ENCODE results near the gene SLC44A5. TPM values are rescaled to one million over a fixed set of nuclear protein-coding genes. Genes with fewer than 3 reads are reported as not detected.
"Not testable (repeated sequence)": the region's sequence is repeated elsewhere in the genome, so short reads cannot be mapped to it uniquely, and the experiment has no call there.

Gene SLC44A5
- total RNA-seq, 2 donors from 2014 or later: 1.2 to 2.0 TPM

DNA sequence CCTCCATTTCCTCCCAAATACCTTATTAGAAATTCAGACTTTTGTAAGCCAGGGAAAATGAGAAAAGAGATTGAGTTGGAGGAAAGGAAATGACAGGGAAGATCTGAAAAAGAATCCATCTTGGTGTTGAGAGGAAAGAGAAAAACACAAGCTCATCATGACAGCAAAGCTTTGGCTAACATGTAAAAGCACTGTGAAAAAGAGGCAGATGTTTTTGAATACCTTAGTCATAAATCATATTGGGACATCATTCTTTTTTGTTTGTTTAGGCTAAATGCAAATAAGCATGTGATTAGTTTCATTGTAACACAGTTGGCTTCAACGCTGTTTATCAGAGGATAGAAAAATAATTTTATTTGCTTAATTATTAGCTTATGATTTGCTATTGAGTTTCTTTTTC is 412.2 kb downstream of the SLC44A5 start:
- no peaks in the 10 kb centered on the region for H3K4me1 ChIP-seq
- no peak overlapping the region for H3K4me3 ChIP-seq
- H3K27ac ChIP-seq: no peak overlapping the region
- no peak for DNase-seq (ENCODE audit: low spot score)
- TF ChIP-seq, protein P1, sequence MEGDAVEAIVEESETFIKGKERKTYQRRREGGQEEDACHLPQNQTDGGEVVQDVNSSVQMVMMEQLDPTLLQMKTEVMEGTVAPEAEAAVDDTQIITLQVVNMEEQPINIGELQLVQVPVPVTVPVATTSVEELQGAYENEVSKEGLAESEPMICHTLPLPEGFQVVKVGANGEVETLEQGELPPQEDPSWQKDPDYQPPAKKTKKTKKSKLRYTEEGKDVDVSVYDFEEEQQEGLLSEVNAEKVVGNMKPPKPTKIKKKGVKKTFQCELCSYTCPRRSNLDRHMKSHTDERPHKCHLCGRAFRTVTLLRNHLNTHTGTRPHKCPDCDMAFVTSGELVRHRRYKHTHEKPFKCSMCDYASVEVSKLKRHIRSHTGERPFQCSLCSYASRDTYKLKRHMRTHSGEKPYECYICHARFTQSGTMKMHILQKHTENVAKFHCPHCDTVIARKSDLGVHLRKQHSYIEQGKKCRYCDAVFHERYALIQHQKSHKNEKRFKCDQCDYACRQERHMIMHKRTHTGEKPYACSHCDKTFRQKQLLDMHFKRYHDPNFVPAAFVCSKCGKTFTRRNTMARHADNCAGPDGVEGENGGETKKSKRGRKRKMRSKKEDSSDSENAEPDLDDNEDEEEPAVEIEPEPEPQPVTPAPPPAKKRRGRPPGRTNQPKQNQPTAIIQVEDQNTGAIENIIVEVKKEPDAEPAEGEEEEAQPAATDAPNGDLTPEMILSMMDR (IDR thresholded peaks at IDR 0.05): no peak
- H3K36me3 ChIP-seq: no peaks in the 10 kb centered on the region
- H3K27me3 ChIP-seq: no peaks in the 10 kb centered on the region
- no peaks in the 10 kb centered on the region for H3K9me3 ChIP-seq

DNA sequence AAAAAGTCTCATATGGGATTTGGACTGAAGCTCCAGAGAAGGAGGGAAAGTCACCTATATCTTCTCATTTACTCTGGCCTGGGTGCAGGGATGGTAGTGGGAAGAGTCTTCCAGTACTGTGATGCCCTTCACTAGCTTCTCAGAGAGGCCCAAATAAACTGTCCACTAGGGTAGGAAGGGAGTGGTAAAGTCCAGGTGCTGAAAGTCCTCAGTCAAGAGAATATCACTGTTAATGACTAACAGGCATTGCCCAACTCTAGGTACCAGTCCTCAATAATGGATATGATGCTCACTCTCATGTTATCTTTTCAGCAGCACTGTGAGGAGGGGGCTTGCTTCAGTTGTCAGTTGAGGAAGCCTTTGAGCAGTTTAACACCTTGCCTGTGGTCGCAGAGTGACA is 412.8 kb downstream of the SLC44A5 start:
- H3K4me3 ChIP-seq: no peak overlapping the region
- no peaks in the 10 kb centered on the region for H3K36me3 ChIP-seq
- no peak for DNase-seq (ENCODE audit: low spot score)
- H3K4me1 ChIP-seq: no peaks in the 10 kb centered on the region
- H3K27ac ChIP-seq: no peak overlapping the region
- H3K27me3 ChIP-seq: no peaks in the 10 kb centered on the region
- no peaks in the 10 kb centered on the region for H3K9me3 ChIP-seq
- TF ChIP-seq, protein P1 (IDR thresholded peaks at IDR 0.05): no peak

DNA sequence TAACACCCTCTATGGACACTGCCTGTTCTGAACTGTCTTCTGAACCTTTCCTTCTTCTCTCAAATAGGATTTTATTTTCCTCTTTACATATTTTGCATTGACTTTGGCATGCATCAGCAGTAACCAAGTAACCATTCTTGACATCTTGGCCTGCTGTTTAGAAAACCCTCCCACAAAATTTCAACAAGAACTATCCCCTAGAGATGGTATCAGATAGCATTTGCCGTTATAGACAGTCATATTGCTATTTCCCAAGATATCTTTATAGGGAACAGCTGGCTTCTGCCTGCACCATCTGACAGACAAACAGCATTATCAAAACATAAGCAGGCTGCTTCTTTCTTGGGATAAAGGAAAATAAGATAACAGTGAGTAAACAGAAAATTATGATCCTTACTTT is 422.0 kb downstream of the SLC44A5 start:
- TF ChIP-seq, protein P1 (IDR thresholded peaks at IDR 0.05): no peak
- Histone ChIP-seq H3K36me3 (no peaks in the 10 kb centered on the region), H3K4me1 (no peaks in the 10 kb centered on the region), H3K27ac (no peak overlapping the region), H3K4me3 (no peak overlapping the region), H3K9me3 (no peaks in the 10 kb centered on the region), H3K27me3 (no peaks in the 10 kb centered on the region)
- no peak for DNase-seq (ENCODE audit: low spot score)

DNA sequence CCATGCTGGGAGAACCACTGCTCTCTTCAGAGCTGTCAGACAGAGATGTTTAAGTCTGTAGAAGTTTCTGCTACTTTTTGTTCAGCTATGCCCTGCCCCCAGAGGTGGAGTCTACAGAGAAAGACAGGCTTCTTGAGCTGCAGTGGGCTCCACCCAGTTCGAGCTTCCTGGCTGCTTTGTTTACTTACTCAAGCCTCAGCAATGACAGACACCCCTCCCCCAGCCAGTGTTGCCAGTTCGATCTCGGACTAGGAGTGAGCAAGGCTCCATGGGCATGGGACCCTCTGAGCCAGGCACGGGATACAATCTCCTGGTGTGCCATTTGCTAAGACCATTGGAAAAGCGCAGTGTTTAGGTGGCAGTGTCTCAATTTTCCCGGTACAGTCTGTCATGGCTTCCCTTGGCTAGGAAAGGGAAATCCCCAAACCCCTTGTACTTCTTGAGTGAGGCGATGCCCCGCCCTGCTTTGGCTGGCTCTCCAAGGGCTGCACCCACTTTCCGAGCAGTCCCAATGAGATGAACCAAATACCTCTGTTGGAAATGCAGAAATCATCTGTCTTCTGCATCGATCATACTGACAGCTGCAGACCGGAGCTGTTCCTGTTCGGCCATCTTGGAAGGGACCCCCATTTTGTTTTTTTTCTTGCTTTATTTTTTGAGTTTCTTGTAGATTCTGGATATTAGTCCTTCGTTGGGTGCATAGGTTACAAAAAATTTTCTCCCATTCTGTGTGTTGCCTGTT is 429.5 kb downstream of the SLC44A5 start:
- not testable (repeated sequence) for H3K4me3 ChIP-seq; H3K9me3 ChIP-seq; DNase-seq (ENCODE audit: low spot score); H3K27me3 ChIP-seq; H3K4me1 ChIP-seq; H3K27ac ChIP-seq; H3K36me3 ChIP-seq

DNA sequence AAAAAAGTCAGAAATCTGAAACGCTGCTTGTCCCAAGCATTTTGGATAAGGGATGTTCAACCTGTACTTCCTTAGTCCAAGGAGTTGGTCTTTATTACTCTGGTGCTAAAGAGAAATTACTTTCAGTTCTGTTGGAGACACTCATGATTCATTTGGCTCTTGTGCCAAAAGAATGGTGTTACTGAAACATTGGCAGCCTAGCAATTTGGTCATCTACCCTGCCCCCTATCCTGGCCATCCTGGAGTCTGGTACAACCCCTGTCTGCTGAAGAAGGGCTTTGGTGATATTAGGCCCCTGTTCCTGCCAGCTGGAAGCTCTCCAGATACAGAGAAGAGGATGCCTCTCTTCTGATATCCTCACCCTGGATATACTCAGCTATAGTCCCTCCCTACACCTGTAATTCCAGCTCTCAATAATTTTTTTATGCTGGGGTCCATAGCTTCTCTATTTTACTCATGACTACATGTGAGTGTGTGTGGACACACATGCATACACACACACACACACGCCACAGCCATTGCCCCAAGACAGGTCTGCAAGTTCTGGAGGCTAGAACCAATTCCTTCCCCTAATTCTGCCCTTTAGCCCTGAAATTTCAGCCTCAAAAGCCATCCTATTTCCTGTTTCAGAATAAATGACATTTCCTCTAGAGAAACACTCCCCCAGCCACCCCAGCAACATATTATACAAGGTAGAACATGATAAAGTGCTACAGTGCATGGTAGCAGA is 436.7 kb downstream of the SLC44A5 start:
- Histone ChIP-seq H3K27me3 (no peaks in the 10 kb centered on the region), H3K4me3 (no peak overlapping the region), H3K36me3 (no peaks in the 10 kb centered on the region), H3K27ac (no peak overlapping the region), H3K4me1 (no peaks in the 10 kb centered on the region), H3K9me3 (no peaks in the 10 kb centered on the region)
- no peak for DNase-seq (ENCODE audit: low spot score)
- TF ChIP-seq, protein P1 (IDR thresholded peaks at IDR 0.05): no peak

DNA sequence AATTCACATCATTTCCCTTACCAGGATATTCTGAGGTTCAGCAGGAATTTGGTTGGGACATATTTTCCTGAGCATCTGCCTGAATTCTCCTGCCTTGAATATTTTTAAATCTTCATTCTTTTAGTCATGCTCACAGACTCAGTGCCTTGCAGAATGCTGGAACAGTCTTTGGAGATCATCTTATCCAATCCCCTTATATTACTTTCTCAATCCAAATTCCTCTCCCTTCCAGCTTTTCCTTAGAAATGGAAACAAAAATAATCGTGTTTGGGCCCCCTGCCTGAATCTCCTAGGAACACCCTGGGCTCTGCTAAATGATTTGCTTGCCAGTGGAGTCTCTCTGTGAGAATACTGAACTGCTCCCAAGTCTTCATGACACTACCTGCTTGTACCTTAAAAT is 438.4 kb downstream of the SLC44A5 start:
- no peak overlapping the region for H3K27ac ChIP-seq
- no peak overlapping the region for H3K4me3 ChIP-seq
- TF ChIP-seq, protein P1 (IDR thresholded peaks at IDR 0.05): no peak
- H3K4me1 ChIP-seq: no peaks in the 10 kb centered on the region
- no peaks in the 10 kb centered on the region for H3K36me3 ChIP-seq
- DNase-seq (ENCODE audit: low spot score): no peak
- no peaks in the 10 kb centered on the region for H3K9me3 ChIP-seq
- H3K27me3 ChIP-seq: no peaks in the 10 kb centered on the region

Measured in right atrium auricular region (tissue), 2 donors.